ENCODE measurements around the gene LRRK1.

GRCh38 chr15:101086394-101087171 is 167.4 kb downstream of the LRRK1 start:
- TF ChIP-seq POLR2A (IDR thresholded peaks at IDR 0.05), result no peak
- TF ChIP-seq EP300 (IDR thresholded peaks at IDR 0.05), result no peak
- TF ChIP-seq, protein P1, sequence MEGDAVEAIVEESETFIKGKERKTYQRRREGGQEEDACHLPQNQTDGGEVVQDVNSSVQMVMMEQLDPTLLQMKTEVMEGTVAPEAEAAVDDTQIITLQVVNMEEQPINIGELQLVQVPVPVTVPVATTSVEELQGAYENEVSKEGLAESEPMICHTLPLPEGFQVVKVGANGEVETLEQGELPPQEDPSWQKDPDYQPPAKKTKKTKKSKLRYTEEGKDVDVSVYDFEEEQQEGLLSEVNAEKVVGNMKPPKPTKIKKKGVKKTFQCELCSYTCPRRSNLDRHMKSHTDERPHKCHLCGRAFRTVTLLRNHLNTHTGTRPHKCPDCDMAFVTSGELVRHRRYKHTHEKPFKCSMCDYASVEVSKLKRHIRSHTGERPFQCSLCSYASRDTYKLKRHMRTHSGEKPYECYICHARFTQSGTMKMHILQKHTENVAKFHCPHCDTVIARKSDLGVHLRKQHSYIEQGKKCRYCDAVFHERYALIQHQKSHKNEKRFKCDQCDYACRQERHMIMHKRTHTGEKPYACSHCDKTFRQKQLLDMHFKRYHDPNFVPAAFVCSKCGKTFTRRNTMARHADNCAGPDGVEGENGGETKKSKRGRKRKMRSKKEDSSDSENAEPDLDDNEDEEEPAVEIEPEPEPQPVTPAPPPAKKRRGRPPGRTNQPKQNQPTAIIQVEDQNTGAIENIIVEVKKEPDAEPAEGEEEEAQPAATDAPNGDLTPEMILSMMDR (IDR thresholded peaks at IDR 0.05), result no peak

Data from stomach (tissue), 4 donors.